ENCODE data around the gene LYRM7. TPM values are rescaled to one million over a fixed set of nuclear protein-coding genes. Genes with fewer than 3 reads are reported as not detected.

Gene LYRM7
- total and polyA plus RNA-seq, 10 of the 15 experiments (the other 5 are each of a cell fraction or from before 2014, with no cell fraction given): 9.2 to 68.8 (median 20.2) TPM

DNA sequence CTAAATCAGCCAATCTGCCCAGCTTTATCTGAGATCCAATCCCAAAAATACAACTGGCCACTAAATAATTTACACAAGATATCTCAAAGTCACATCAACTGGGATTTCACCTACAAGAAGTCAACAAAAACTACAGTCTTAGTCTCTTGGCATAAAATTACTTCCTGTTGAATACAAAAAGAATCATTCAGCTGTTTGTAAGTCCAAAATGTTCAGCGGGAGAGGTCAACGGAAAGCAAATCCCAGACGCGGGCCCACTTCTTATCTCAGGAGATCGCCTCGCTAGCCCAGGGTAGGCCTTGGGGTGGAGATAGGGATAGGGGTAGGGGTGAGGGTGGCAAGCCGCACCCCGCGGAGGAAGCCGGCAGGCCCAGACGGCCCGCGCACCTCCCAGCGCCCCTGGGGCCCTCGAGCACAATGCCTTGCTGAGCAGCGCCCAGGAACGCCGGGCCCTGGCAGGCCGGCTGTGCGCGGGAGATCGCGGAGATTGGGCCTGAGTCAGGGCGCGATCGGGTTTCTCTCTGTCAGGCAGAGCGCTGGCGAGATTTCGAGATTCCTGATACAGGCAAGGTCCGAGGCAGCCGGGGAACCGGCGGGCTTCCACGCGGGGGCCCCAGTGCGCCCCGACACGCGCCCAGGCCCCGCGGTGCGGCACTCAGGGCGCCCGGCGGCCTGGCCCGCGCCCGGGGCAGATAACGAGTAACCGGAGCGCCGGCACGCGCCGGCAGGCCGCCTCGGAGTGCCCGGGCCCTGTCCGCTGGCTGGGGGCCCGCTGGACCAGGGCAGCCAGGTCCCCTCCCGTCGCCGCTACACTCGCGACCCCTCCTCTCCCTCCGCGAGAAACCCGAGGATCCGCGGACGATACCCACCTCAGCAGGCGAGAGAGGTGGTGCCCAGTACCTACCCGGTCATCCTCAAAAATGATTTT, 6.3 kb upstream of the LYRM7 start (continued):
- TF ChIP-seq EGR1 (IDR thresholded peaks at IDR 0.05; ENCODE audit: borderline replicate concordance in 1 of 2, low read depth in 2 of 2, low read length in 2 of 2) (0 out of 3 replicates have a peak, but pooled peaks of 1 of the 2 experiments have one; percentile 20), MXI1 (IDR thresholded peaks at IDR 0.05; ENCODE audit: low read depth, low read length) (peak; percentile 36), ZNF622 (IDR thresholded peaks at IDR 0.05) (no peak), RELB (IDR thresholded peaks at IDR 0.05; ENCODE audit: low read depth) (no peak)

DNA sequence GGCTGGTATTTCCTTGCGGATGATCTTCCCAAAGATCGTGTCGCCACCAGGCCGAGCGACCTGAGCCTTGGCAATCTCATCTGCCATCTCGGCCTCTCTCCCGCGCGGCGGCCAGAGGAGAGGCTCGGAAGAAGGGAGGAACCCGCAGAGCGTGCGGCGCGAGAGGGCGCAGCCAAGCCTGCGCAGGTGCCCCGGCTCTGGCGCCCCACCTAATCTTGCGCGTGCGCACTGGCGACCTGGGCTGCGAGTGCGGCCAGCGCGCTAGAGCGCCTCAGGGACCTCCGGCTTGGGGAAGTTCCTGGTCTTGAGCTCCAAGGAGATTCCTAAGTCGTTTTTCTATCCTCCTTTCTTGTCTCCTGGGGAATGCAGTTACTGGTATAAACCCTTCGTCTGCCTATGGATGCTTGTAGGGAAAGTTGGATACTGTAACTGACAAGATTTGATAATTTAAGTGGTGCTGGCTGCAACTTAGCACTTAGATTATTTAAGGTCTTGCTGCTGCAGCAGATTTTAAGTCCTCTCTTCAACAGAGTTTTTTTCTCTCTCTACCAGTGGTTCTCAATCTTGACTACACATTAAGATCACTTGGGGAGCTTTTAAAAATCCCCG, 5.5 kb upstream of the LYRM7 start, which contains the start of gene HINT1:
Gene HINT1 (minus strand): TSS at position 138 of the 609 bp plus-strand sequence. CDS start 51 bp downstream, at position 87.
- peaks cover 0 to 19% of the 10 kb centered on the region in 2 experiments; a peak in 3 of 4 replicates for H3K36me3 ChIP-seq (ENCODE audit: control insufficient read depth in 2 of 2, insufficient read depth in 2 of 2, low read length in 1 of 2)
- peak within 1 kb of the TSS; percentile 86 for H3K27ac ChIP-seq (ENCODE audit: control insufficient read depth, insufficient read depth)
- H3K4me1 ChIP-seq (ENCODE audit: control insufficient read depth, insufficient read depth, low read length): peaks cover 3% of the 10 kb centered on the region; the same call in 1 of the 2 replicates
- ChIA-PET SMC1A (ENCODE audit: uncharacterized antibody, unreplicated experiment) (interaction anchor here (0.7 to 2.1 kb wide), 14 partner anchors 42 to 249 kb away, joined by 3 to 6 read pairs (median 4); no protein-coding TSS in a partner anchor), RAD21 (ENCODE audit: unreplicated experiment) (interaction anchor here (0.6 to 1.5 kb wide), 21 partner anchors 41 to 217 kb away, joined by 3 to 15 read pairs (median 4); no protein-coding TSS in a partner anchor), POLR2A (interaction anchor here (0.6 to 1.3 kb wide), 8 partner anchors 45 to 251 kb away, joined by 3 to 9 read pairs (median 3); no protein-coding TSS in a partner anchor), CTCF (interaction anchor here (0.6 to 1.5 kb wide), 15 partner anchors 8 to 217 kb away, joined by 3 to 6 read pairs (median 3); no protein-coding TSS in a partner anchor)
- FAIRE-seq (peak; percentile 56), DNase-seq (ENCODE audit: low read depth, low spot score) (peak; percentile 75), ATAC-seq (peak; percentile 90)
- H3K4me3 ChIP-seq: peak within 1 kb of the TSS; percentile 92
- H3K4me2 ChIP-seq (ENCODE audit: control insufficient read depth, insufficient read depth): peak within 1 kb of the TSS; percentile 73
- H3K9ac ChIP-seq (ENCODE audit: control insufficient read depth, insufficient read depth, low read length): peak within 1 kb of the TSS; percentile 95
- H2AFZ ChIP-seq (ENCODE audit: control insufficient read depth, low read depth, low read length): peak within 1 kb of the TSS; percentile 93
- in situ Hi-C loops (cut with MboI) (loop anchor here (5.0 kb wide), 1 partner anchor 217 kb away; no protein-coding TSS in a partner anchor), intact Hi-C loops (cut with micrococcal nuclease; ENCODE audit: unreplicated experiment) (loop anchor here (2.0 kb wide), 3 partner anchors 100 to 252 kb away; partner anchors contain the start of gene CDC42SE2)
- no peaks in the 10 kb centered on the region for H3K27me3 ChIP-seq (replicated peaks in 1 of 2; ENCODE audit: control insufficient read depth in 2 of 2, insufficient read depth in 2 of 2, low read length in 1 of 2)
- peaks cover 51% of the 10 kb centered on the region for H3K79me2 ChIP-seq (ENCODE audit: control insufficient read depth, insufficient read depth, low read length)
- WGBS (ENCODE audit: insufficient coverage, insufficient replicate concordance, low lambda C conversion rate, missing lambda C conversion rate): 2% methylated on average over 33 of the region's 33 CpGs
- BruUV-seq (replicated peaks): no TSS peak
- H4K20me1 ChIP-seq (ENCODE audit: control insufficient read depth, insufficient read depth): no peaks in the 10 kb centered on the region
- H3K9me3 ChIP-seq (replicated peaks; ENCODE audit: control insufficient read depth, insufficient read depth, low read length): no peaks in the 10 kb centered on the region
- TF ChIP-seq BACH1 (IDR thresholded peaks at IDR 0.05; ENCODE audit: borderline replicate concordance): peak; percentile 29; the same call in 1 of the 2 replicates
- TF ChIP-seq BHLHE40 (IDR thresholded peaks at IDR 0.05; ENCODE audit: borderline replicate concordance in 1 of 2, low read depth in 2 of 2, low read length in 1 of 2): peak; percentile 74 to 84
- TF ChIP-seq POLR2AphosphoS2 (IDR thresholded peaks at IDR 0.05; ENCODE audit: low read depth, low read length): 0 out of 2 replicates have a peak, but pooled peaks have one; percentile 44
- peak; percentile 87; the same call in 1 of the 2 replicates for TF ChIP-seq SMAD5 (IDR thresholded peaks at IDR 0.05; ENCODE audit: low read depth)
- TF ChIP-seq TAF1 (IDR thresholded peaks at IDR 0.05; ENCODE audit: borderline replicate concordance, low read depth, low read length): peak; percentile 66; the same call in 1 of the 2 replicates
- peak; percentile 85 for TF ChIP-seq POLR2AphosphoS5 (IDR thresholded peaks at IDR 0.05; ENCODE audit: low read length)
- peak; percentile 39; the same call in 1 of the 2 replicates for TF ChIP-seq CBFB (IDR thresholded peaks at IDR 0.05; ENCODE audit: low read depth)
- TF ChIP-seq IKZF2 (IDR thresholded peaks at IDR 0.05): 0 out of 4 replicates have a peak, but pooled peaks have one; percentile 31 to 38
- 0 out of 2 replicates have a peak, but pooled peaks have one; percentile 46 for TF ChIP-seq SPI1 (IDR thresholded peaks at IDR 0.05; ENCODE audit: borderline replicate concordance, insufficient read depth, low read depth, low read length)
- peak; percentile 100 for TF ChIP-seq IKZF1 (conservative IDR thresholded peaks at IDR 0.05)
- no peak for TF ChIP-seq FOXK2 (IDR thresholded peaks at IDR 0.05)
- TF ChIP-seq CHD4 (IDR thresholded peaks at IDR 0.05): no peak
- TF ChIP-seq NRF1 (conservative IDR thresholded peaks at IDR 0.05; ENCODE audit: low read depth, low read length): peak; percentile 99
- peak; percentile 64; the same call in 1 of the 2 replicates for TF ChIP-seq TCF12 (IDR thresholded peaks at IDR 0.05; ENCODE audit: low read depth, low read length)
- TF ChIP-seq SMC3 (IDR thresholded peaks at IDR 0.05; ENCODE audit: borderline replicate concordance, low read length): 0 out of 2 replicates have a peak, but pooled peaks have one; percentile 40
